AG09319 (cell line): ENCODE data around the gene COL23A1.

Source experiments
- DNase-seq: peaks from one replicate; pipeline ENCODE4 v3.0.0-alpha.2; 2010; ENCODE audit warnings: low read depth; ENCODE audit errors: extremely low read depth
- TF ChIP-seq, protein P1 (sequence below): IDR thresholded peaks from 2 replicates; pipeline ENCODE4 v1.5.1; 2011; ENCODE audit warnings: low read depth, mild to moderate bottlenecking, inconsistent platforms, low read length, moderate library complexity

COL23A1 gene

GRCh38 chr5:178227138-178227659, 363.0 kb downstream of the COL23A1 start:
- no peak for DNase-seq
- TF ChIP-seq, protein P1, sequence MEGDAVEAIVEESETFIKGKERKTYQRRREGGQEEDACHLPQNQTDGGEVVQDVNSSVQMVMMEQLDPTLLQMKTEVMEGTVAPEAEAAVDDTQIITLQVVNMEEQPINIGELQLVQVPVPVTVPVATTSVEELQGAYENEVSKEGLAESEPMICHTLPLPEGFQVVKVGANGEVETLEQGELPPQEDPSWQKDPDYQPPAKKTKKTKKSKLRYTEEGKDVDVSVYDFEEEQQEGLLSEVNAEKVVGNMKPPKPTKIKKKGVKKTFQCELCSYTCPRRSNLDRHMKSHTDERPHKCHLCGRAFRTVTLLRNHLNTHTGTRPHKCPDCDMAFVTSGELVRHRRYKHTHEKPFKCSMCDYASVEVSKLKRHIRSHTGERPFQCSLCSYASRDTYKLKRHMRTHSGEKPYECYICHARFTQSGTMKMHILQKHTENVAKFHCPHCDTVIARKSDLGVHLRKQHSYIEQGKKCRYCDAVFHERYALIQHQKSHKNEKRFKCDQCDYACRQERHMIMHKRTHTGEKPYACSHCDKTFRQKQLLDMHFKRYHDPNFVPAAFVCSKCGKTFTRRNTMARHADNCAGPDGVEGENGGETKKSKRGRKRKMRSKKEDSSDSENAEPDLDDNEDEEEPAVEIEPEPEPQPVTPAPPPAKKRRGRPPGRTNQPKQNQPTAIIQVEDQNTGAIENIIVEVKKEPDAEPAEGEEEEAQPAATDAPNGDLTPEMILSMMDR, result no peak

GRCh38 chr5:178225174-178225573, 365.0 kb downstream of the COL23A1 start:
- TF ChIP-seq, protein P1, result no peak
- no peak for DNase-seq

GRCh38 chr5:178224403-178224802, 365.8 kb downstream of the COL23A1 start:
- DNase-seq, result no peak
- TF ChIP-seq, protein P1, result no peak

DNA sequence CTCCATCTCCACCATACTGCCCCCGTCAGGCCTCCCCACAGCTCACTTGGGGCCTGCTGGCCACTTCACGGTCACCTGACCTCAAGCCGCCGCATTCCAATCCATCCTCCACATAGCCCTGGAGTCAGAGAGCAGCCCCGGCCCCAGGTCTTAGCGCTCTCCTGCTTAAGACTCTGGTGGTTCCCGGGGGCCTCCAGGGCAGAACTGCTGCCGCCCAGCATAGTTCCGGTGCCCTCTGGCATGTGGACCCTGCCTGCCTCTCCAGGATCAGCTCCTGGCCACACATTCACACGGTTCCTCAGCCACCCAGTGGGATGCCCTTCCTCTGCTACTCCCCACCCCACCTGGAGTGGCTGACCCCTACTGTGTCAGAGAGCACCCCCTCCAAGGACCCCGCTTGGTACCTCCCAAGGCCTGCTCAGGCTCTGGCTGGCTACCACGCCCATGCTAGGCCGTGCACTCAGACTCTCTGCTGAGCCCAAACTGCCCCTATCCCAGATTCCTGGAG, 366.3 kb downstream of the COL23A1 start:
- DNase-seq, result no peak

GRCh38 chr5:178223196-178223773, 366.9 kb downstream of the COL23A1 start:
- no peak for DNase-seq
- TF ChIP-seq, protein P1, result no peak

More for the DNA sequence above, 366.3 kb downstream of the COL23A1 start:
- TF ChIP-seq, protein P1, result no peak

DNA sequence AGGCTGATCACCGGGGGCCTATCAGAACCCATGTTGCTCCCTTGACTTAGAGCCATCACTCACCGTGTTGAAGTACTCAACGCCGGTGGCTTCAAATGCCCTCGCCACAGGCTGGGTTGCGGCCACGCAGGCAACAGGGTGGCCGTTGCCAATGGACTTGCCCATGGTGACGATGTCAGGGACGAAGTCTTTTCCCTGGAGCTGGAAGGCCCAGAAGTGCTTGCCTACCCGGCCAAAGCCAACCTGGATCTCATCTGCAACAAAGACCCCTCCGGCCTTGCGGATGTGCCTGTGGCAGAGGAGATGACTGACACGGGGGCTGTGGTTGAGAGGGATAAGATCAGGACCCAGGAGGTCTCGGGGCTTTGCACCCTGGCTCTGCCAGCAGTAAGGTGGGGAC, 367.9 kb downstream of the COL23A1 start:
- no peak for DNase-seq

GRCh38 chr5:178221853-178222252, 368.3 kb downstream of the COL23A1 start:
- DNase-seq, result no peak
- TF ChIP-seq, protein P1, result no peak

More for the DNA sequence above, 367.9 kb downstream of the COL23A1 start:
- TF ChIP-seq, protein P1, result no peak
